Measurements from ENCODE around the gene SHANK1.

Gene SHANK1

GRCh38 chr19:50668416-50668815 is 51.2 kb downstream of the SHANK1 start:
- no peak overlapping the region for H4K91ac ChIP-seq (ENCODE audit: low read depth, low read length, poor library complexity)
- no peak overlapping the region for H2BK12ac ChIP-seq (ENCODE audit: low read length)
- no peaks in the 10 kb centered on the region for H3K9me3 ChIP-seq (replicated peaks in 1 of 2; ENCODE audit: control insufficient read depth in 2 of 2, insufficient read depth in 1 of 2, low read depth in 1 of 2, low read length in 2 of 2)
- H2BK5ac ChIP-seq (ENCODE audit: low read length) = no peak overlapping the region
- H3K9ac ChIP-seq (ENCODE audit: low read depth, low read length, poor library complexity) = peak overlapping the region; percentile 44
- H3K27ac ChIP-seq (replicated peaks; ENCODE audit: low read length) = no peak overlapping the region
- H3K18ac ChIP-seq (ENCODE audit: low read length) = peak overlapping the region; percentile 89
- no peak overlapping the region for H2AFZ ChIP-seq (ENCODE audit: low read length)
- H3K79me1 ChIP-seq (ENCODE audit: low read depth, low read length) = peaks cover 1% of the 10 kb centered on the region
- no peak overlapping the region for H3K14ac ChIP-seq (ENCODE audit: low read length)
- no peak overlapping the region for H4K8ac ChIP-seq (ENCODE audit: low read depth, low read length)
- WGBS, 2 donors (ENCODE audit: extremely low coverage in 2 of 2, insufficient read length in 2 of 2, insufficient replicate concordance in 1 of 2) = no CpG with 5 or more reads among the region's 49 CpGs
- peak overlapping the region; percentile 57 for H3K4me2 ChIP-seq (ENCODE audit: insufficient read depth, low read length, poor library complexity, severe bottlenecking)
- H3K23ac ChIP-seq (ENCODE audit: low read depth, low read length, poor library complexity) = peak overlapping the region; percentile 43
- no peak overlapping the region for H2AK5ac ChIP-seq (ENCODE audit: low read depth, low read length)
- peaks cover 0 to 61% (median 17%) of the 10 kb centered on the region in 3 experiments for H3K27me3 ChIP-seq (ENCODE audit: control insufficient read depth in 3 of 3, insufficient read depth in 3 of 3, low read depth in 1 of 3, low read length in 3 of 3)
- DNase-seq (ENCODE audit: low spot score) = no peak
- peaks cover 4 to 8% of the 10 kb centered on the region in 2 donors for H3K4me1 ChIP-seq (ENCODE audit: control insufficient read depth in 2 of 2, insufficient read depth in 1 of 2, low read depth in 1 of 2, low read length in 2 of 2)
- H3K4me3 ChIP-seq (ENCODE audit: low read length in 2 of 2) = no peak overlapping the region
- H3K36me3 ChIP-seq (replicated peaks in 1 of 2; ENCODE audit: control insufficient read depth in 2 of 2, insufficient read depth in 2 of 2, low read length in 2 of 2) = no peaks in the 10 kb centered on the region
- H2BK120ac ChIP-seq (ENCODE audit: low read depth, low read length) = no peak overlapping the region
- H3K4ac ChIP-seq (ENCODE audit: low read length) = no peak overlapping the region
- H2BK15ac ChIP-seq (ENCODE audit: low read length) = no peak overlapping the region

DNA sequence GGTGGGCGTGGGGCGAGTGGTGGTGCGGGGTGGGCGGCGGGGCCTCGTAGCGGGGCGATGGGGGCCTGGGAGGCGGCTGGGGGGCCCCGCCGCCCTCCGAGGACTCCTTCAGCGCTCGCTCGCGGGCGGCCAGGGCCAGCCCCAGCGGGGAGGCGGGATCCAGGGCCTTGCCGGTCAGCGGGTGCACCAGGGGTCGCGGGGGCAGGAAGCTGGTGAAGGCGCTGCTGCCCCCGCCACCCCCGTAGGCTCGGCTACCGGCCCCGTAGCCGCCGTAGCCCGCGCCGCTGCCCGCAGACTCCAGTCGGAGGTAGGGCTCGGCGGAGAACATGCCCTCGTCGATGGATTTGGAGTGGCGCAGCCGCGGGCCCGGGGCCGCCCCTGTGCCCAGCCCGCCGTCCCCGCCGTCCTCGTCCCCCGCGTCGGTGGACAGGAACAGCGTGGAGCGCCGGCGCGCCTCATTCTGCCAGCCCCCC is 51.8 kb downstream of the SHANK1 start:
- Histone ChIP-seq H3K79me1 (ENCODE audit: low read depth, low read length) (peaks cover 1% of the 10 kb centered on the region), H3K4me2 (ENCODE audit: insufficient read depth, low read length, poor library complexity, severe bottlenecking) (peak overlapping the region; percentile 57), H3K36me3 (replicated peaks in 1 of 2; ENCODE audit: control insufficient read depth in 2 of 2, insufficient read depth in 2 of 2, low read length in 2 of 2) (no peaks in the 10 kb centered on the region), H3K4me3 (ENCODE audit: low read length in 2 of 2) (no peak overlapping the region), H3K27me3 (ENCODE audit: control insufficient read depth in 3 of 3, insufficient read depth in 3 of 3, low read depth in 1 of 3, low read length in 3 of 3) (peaks cover 0 to 54% (median 17%) of the 10 kb centered on the region in 3 experiments), H3K14ac (ENCODE audit: low read length) (no peak overlapping the region), H2BK5ac (ENCODE audit: low read length) (no peak overlapping the region), H2BK12ac (ENCODE audit: low read length) (no peak overlapping the region), H3K9ac (ENCODE audit: low read depth, low read length, poor library complexity) (peak overlapping the region; percentile 21), H3K27ac (replicated peaks; ENCODE audit: low read length) (no peak overlapping the region), H2BK120ac (ENCODE audit: low read depth, low read length) (peak overlapping the region; percentile 81), H2AFZ (ENCODE audit: low read length) (no peak overlapping the region), H4K91ac (ENCODE audit: low read depth, low read length, poor library complexity) (no peak overlapping the region), H4K8ac (ENCODE audit: low read depth, low read length) (no peak overlapping the region), H3K18ac (ENCODE audit: low read length) (peak overlapping the region; percentile 90), H2AK5ac (ENCODE audit: low read depth, low read length) (peak overlapping the region; percentile 70), H2BK15ac (ENCODE audit: low read length) (no peak overlapping the region), H3K4me1 (ENCODE audit: control insufficient read depth in 2 of 2, insufficient read depth in 1 of 2, low read depth in 1 of 2, low read length in 2 of 2) (peaks cover 4 to 6% of the 10 kb centered on the region in 2 donors), H3K4ac (ENCODE audit: low read length) (no peak overlapping the region), H3K23ac (ENCODE audit: low read depth, low read length, poor library complexity) (peak overlapping the region; percentile 12), H3K9me3 (replicated peaks in 1 of 2; ENCODE audit: control insufficient read depth in 2 of 2, insufficient read depth in 1 of 2, low read depth in 1 of 2, low read length in 2 of 2) (no peaks in the 10 kb centered on the region)
- DNase-seq (ENCODE audit: low spot score) = no peak
- no CpG with 5 or more reads among the region's 58 CpGs for WGBS, 2 donors (ENCODE audit: extremely low coverage in 2 of 2, insufficient read length in 2 of 2, insufficient replicate concordance in 1 of 2)

DNA sequence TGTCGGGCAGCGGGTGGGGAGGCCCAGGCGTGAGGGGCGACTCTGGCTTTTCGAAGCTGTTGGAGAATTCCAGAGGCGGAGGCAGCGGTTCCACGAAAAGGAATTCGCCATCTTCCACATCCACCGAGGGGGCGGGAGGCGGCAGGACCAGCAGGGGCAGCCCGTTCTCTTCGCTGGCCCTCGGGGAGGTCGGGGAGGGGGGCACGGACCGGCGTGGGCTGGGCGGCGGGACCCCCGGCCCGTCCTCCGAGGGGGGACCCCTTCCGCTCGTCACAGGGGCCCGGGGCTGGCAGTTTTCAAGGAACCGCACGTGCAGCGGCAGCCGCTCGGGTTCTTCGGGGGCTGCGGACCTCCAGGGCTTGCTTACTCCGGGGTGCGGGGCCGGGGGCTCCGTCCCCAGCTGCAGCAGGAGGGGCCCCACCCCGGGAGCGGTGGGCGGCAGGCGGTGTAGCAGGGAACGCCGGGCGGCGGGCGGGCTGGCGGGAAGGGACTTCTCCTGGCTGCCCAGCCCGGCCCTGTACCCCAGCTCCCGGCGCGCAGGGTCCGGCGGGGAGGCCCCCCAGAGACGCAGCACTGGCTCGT is 52.3 kb downstream of the SHANK1 start:
- Histone ChIP-seq H3K36me3 (replicated peaks in 1 of 2; ENCODE audit: control insufficient read depth in 2 of 2, insufficient read depth in 2 of 2, low read length in 2 of 2) (no peaks in the 10 kb centered on the region), H3K14ac (ENCODE audit: low read length) (no peak overlapping the region), H2BK15ac (ENCODE audit: low read length) (peak overlapping the region; percentile 37), H3K4ac (ENCODE audit: low read length) (no peak overlapping the region), H2BK5ac (ENCODE audit: low read length) (no peak overlapping the region), H3K27ac (replicated peaks; ENCODE audit: low read length) (no peak overlapping the region), H3K23ac (ENCODE audit: low read depth, low read length, poor library complexity) (peak overlapping the region; percentile 80), H3K4me3 (ENCODE audit: low read length in 2 of 2) (no peak overlapping the region), H2BK120ac (ENCODE audit: low read depth, low read length) (peak overlapping the region; percentile 81), H4K91ac (ENCODE audit: low read depth, low read length, poor library complexity) (no peak overlapping the region), H3K4me2 (ENCODE audit: insufficient read depth, low read length, poor library complexity, severe bottlenecking) (peak overlapping the region; percentile 57), H2AK5ac (ENCODE audit: low read depth, low read length) (no peak overlapping the region), H3K79me1 (ENCODE audit: low read depth, low read length) (peaks cover 1% of the 10 kb centered on the region), H2AFZ (ENCODE audit: low read length) (no peak overlapping the region), H2BK12ac (ENCODE audit: low read length) (no peak overlapping the region), H3K9me3 (replicated peaks in 1 of 2; ENCODE audit: control insufficient read depth in 2 of 2, insufficient read depth in 1 of 2, low read depth in 1 of 2, low read length in 2 of 2) (no peaks in the 10 kb centered on the region), H3K9ac (ENCODE audit: low read depth, low read length, poor library complexity) (peak overlapping the region; percentile 70), H3K4me1 (ENCODE audit: control insufficient read depth in 2 of 2, insufficient read depth in 1 of 2, low read depth in 1 of 2, low read length in 2 of 2) (peaks cover 6 to 8% of the 10 kb centered on the region in 2 donors), H3K27me3 (ENCODE audit: control insufficient read depth in 3 of 3, insufficient read depth in 3 of 3, low read depth in 1 of 3, low read length in 3 of 3) (peaks cover 0 to 51% (median 17%) of the 10 kb centered on the region in 3 experiments), H4K8ac (ENCODE audit: low read depth, low read length) (no peak overlapping the region), H3K18ac (ENCODE audit: low read length) (peak overlapping the region; percentile 90)
- DNase-seq (ENCODE audit: low spot score) = no peak
- WGBS, 2 donors (ENCODE audit: extremely low coverage in 2 of 2, insufficient read length in 2 of 2, insufficient replicate concordance in 1 of 2) = no CpG with 5 or more reads among the region's 56 CpGs

DNA sequence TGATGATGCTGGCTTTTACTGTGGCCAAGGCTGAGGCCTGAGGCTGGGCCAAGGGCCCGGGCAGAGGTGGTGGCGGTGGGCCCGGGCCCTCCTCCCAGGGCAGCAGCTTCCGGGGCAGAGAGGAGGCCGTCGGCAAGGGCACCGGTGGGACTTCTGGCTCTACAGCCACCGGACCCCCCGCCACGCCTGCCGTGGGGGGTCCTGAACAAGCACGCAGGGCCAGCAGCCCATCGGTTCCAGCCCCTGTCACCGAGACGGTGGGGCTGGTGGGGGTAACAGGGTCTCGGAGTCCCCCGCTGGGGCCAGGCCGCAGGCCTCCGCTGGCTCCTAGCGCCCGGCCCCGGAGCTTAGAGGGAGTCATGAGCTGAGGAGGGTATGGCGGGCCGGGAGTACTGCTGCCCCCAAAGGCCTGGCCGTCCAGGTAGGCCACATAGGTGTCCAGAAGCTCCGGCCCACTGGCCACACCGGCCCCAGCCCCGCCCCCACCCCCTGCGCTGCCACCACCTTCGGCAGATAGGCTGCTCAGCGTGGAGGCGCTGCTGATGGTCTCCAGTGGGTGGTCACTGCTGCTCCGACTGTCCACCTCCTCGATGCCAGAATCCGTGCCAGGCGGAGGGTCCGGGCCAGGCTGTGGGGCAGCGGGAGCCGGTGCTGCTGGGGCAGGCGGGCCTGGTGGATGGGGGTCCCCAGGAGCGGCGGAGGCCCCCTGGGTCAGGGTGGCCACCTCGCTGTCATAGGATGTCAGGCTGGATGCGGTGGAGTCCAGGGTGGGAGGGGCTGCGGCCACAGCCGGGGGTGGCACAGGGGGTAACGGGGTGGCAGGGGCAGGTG is 53.0 kb downstream of the SHANK1 start:
- Histone ChIP-seq H3K9ac (ENCODE audit: low read depth, low read length, poor library complexity) (peak overlapping the region; percentile 44), H2BK5ac (ENCODE audit: low read length) (peak overlapping the region; percentile 66), H2BK120ac (ENCODE audit: low read depth, low read length) (peak overlapping the region; percentile 81), H2BK12ac (ENCODE audit: low read length) (peak overlapping the region; percentile 58), H3K4me2 (ENCODE audit: insufficient read depth, low read length, poor library complexity, severe bottlenecking) (peak overlapping the region; percentile 25), H3K4me1 (ENCODE audit: control insufficient read depth in 2 of 2, insufficient read depth in 1 of 2, low read depth in 1 of 2, low read length in 2 of 2) (peaks cover 12 to 13% of the 10 kb centered on the region in 2 donors), H4K8ac (ENCODE audit: low read depth, low read length) (peak overlapping the region; percentile 98), H3K9me3 (replicated peaks in 1 of 2; ENCODE audit: control insufficient read depth in 2 of 2, insufficient read depth in 1 of 2, low read depth in 1 of 2, low read length in 2 of 2) (no peaks in the 10 kb centered on the region), H3K27ac (replicated peaks; ENCODE audit: low read length) (no peak overlapping the region), H3K27me3 (ENCODE audit: control insufficient read depth in 3 of 3, insufficient read depth in 3 of 3, low read depth in 1 of 3, low read length in 3 of 3) (peaks cover 0 to 46% (median 17%) of the 10 kb centered on the region in 3 experiments), H3K4ac (ENCODE audit: low read length) (no peak overlapping the region), H3K79me1 (ENCODE audit: low read depth, low read length) (peaks cover 1% of the 10 kb centered on the region), H3K4me3 (ENCODE audit: low read length in 2 of 2) (no peak overlapping the region), H3K14ac (ENCODE audit: low read length) (no peak overlapping the region), H2BK15ac (ENCODE audit: low read length) (peak overlapping the region; percentile 37), H3K36me3 (replicated peaks in 1 of 2; ENCODE audit: control insufficient read depth in 2 of 2, insufficient read depth in 2 of 2, low read length in 2 of 2) (no peaks in the 10 kb centered on the region), H2AFZ (ENCODE audit: low read length) (no peak overlapping the region), H3K23ac (ENCODE audit: low read depth, low read length, poor library complexity) (peak overlapping the region; percentile 80), H2AK5ac (ENCODE audit: low read depth, low read length) (peak overlapping the region; percentile 88), H4K91ac (ENCODE audit: low read depth, low read length, poor library complexity) (no peak overlapping the region), H3K18ac (ENCODE audit: low read length) (peak overlapping the region; percentile 85)
- WGBS, 2 donors (ENCODE audit: extremely low coverage in 2 of 2, insufficient read length in 2 of 2, insufficient replicate concordance in 1 of 2) = no CpG with 5 or more reads among the region's 47 CpGs
- DNase-seq (ENCODE audit: low spot score) = no peak

Measured in neuronal stem cell (in vitro differentiated cells).